ENCODE data around the gene EIF4H.

GRCh38 chr7:74187915-74188675 is 13.9 kb downstream of the EIF4H start:
- TF ChIP-seq, protein P1, sequence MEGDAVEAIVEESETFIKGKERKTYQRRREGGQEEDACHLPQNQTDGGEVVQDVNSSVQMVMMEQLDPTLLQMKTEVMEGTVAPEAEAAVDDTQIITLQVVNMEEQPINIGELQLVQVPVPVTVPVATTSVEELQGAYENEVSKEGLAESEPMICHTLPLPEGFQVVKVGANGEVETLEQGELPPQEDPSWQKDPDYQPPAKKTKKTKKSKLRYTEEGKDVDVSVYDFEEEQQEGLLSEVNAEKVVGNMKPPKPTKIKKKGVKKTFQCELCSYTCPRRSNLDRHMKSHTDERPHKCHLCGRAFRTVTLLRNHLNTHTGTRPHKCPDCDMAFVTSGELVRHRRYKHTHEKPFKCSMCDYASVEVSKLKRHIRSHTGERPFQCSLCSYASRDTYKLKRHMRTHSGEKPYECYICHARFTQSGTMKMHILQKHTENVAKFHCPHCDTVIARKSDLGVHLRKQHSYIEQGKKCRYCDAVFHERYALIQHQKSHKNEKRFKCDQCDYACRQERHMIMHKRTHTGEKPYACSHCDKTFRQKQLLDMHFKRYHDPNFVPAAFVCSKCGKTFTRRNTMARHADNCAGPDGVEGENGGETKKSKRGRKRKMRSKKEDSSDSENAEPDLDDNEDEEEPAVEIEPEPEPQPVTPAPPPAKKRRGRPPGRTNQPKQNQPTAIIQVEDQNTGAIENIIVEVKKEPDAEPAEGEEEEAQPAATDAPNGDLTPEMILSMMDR (IDR thresholded peaks at IDR 0.05; ENCODE audit: insufficient read depth, low read length), result no peak
- no peak for TF ChIP-seq GABPA (IDR thresholded peaks at IDR 0.05; ENCODE audit: low read depth)
- TF ChIP-seq REST (IDR thresholded peaks at IDR 0.05; ENCODE audit: insufficient replicate concordance, low read depth), result no peak
- no peak for TF ChIP-seq POLR2AphosphoS5 (IDR thresholded peaks at IDR 0.05; ENCODE audit: low read depth)
- TF ChIP-seq SPI1 (IDR thresholded peaks at IDR 0.05; ENCODE audit: borderline replicate concordance, low read depth), result no peak

Measured in HL-60 (cell line).